Mesenchymal stem cell (in vitro differentiated cells and primary cell): Measurements from ENCODE around the gene TMEM120A.
A peak's percentile ranks its signal among the peaks of the same experiment; 100 is the strongest.
"Not testable (repeated sequence)": the region's sequence is repeated elsewhere in the genome, so short reads cannot be mapped to it uniquely, and the experiment has no call there.

Experiments
- DNase-seq: peaks from one replicate; pipeline ENCODE4 v3.0.0-alpha.2; 2013
- H2AFZ ChIP-seq: one replicate; pipeline ENCODE4 v1.6.1; 2013; ENCODE audit warnings: low read depth, mild to moderate bottlenecking, control low read depth, inconsistent platforms, low read length, moderate library complexity
- H2AK5ac ChIP-seq: 2 replicates; pipeline ENCODE4 v1.6.1; 2013; ENCODE audit warnings: low read length, moderate library complexity, mild to moderate bottlenecking, inconsistent platforms; ENCODE audit not compliant: severe bottlenecking
- H2BK120ac ChIP-seq: one replicate; pipeline ENCODE4 v1.6.1; 2013; ENCODE audit warnings: low read depth, mild to moderate bottlenecking, inconsistent platforms, low read length, moderate library complexity
- H2BK12ac ChIP-seq, 2 experiments: one replicate each; pipeline ENCODE4 v1.6.1; 2013; ENCODE audit warnings: inconsistent platforms in 2 of 2, low read length in 2 of 2, mild to moderate bottlenecking in 2 of 2, moderate library complexity in 2 of 2, control low read depth in 1 of 2
- H2BK15ac ChIP-seq: one replicate; pipeline ENCODE4 v1.6.1; 2013; ENCODE audit warnings: mild to moderate bottlenecking, low read depth, inconsistent platforms; ENCODE audit not compliant: poor library complexity, severe bottlenecking
- H2BK5ac ChIP-seq: 2 replicates; pipeline ENCODE4 v1.6.1; 2013; ENCODE audit warnings: low read depth, mild to moderate bottlenecking, low read length, control low read depth, inconsistent platforms; ENCODE audit not compliant: poor library complexity, severe bottlenecking
- H3K14ac ChIP-seq, 2 experiments: one replicate each; pipeline ENCODE4 v1.6.1; 2013; ENCODE audit warnings: inconsistent platforms in 2 of 2, low read length in 2 of 2, control low read depth in 1 of 2, mild to moderate bottlenecking in 1 of 2, moderate library complexity in 1 of 2
- H3K18ac ChIP-seq, 2 experiments: one replicate each; pipeline ENCODE4 v1.6.1; 2013; ENCODE audit warnings: inconsistent platforms in 2 of 2, low read length in 2 of 2, control low read depth in 1 of 2, low read depth in 1 of 2, mild to moderate bottlenecking in 1 of 2
- H3K23ac ChIP-seq, 2 experiments: one replicate each; pipeline ENCODE4 v1.6.1; 2013; ENCODE audit warnings: inconsistent platforms in 2 of 2, low read length in 2 of 2, mild to moderate bottlenecking in 2 of 2, moderate library complexity in 2 of 2, control low read depth in 1 of 2
- H3K27ac ChIP-seq: 2 replicates; pipeline ENCODE4 v1.5.1; 2013; ENCODE audit warnings: mild to moderate bottlenecking, moderate library complexity, low read length, control low read depth, inconsistent platforms; ENCODE audit not compliant: poor library complexity, severe bottlenecking
- H3K27me3 ChIP-seq, 2 experiments: 2 replicates each; pipeline versions ENCODE4 v1.6.1 to v1.7.0; 2013; ENCODE audit warnings: low read length in 2 of 2, mild to moderate bottlenecking in 2 of 2, moderate library complexity in 2 of 2, control low read depth in 1 of 2, inconsistent platforms in 1 of 2; ENCODE audit not compliant: control insufficient read depth in 1 of 2, insufficient read depth in 1 of 2
- H3K36me3 ChIP-seq, 2 experiments: 2 replicates each; pipeline versions ENCODE4 v1.6.1 to v1.7.0; 2013; ENCODE audit warnings: low read length in 2 of 2, control low read depth in 1 of 2, inconsistent platforms in 1 of 2, low read depth in 1 of 2, mild to moderate bottlenecking in 1 of 2; ENCODE audit not compliant: insufficient read depth in 2 of 2, control insufficient read depth in 1 of 2
- H3K4ac ChIP-seq, 2 experiments: one replicate each; pipeline ENCODE4 v1.6.1; 2013; ENCODE audit warnings: inconsistent platforms in 2 of 2, low read length in 2 of 2, mild to moderate bottlenecking in 2 of 2, moderate library complexity in 2 of 2, control low read depth in 1 of 2, low read depth in 1 of 2
- H3K4me1 ChIP-seq: 2 replicates; pipeline ENCODE4 v1.6.1; 2013; ENCODE audit warnings: low read depth, low read length, control low read depth; ENCODE audit not compliant: control insufficient read depth, insufficient read depth
- H3K4me2 ChIP-seq: 2 replicates; pipeline ENCODE4 v1.6.1; 2013; ENCODE audit warnings: low read length, mild to moderate bottlenecking, inconsistent platforms; ENCODE audit not compliant: poor library complexity, severe bottlenecking
- H3K4me3 ChIP-seq, 2 experiments: 2 replicates each; pipeline versions ENCODE4 v1.5.1 to v1.7.0; 2013; ENCODE audit warnings: low read length in 2 of 2, mild to moderate bottlenecking in 2 of 2, control low read depth in 1 of 2, low read depth in 1 of 2; ENCODE audit not compliant: insufficient read depth in 1 of 2
- H3K79me1 ChIP-seq: replicated peaks from 2 replicates; pipeline ENCODE4 v1.6.1; 2013; ENCODE audit warnings: mild to moderate bottlenecking, control low read depth, low read length, inconsistent platforms; ENCODE audit not compliant: poor library complexity, severe bottlenecking
- H3K9ac ChIP-seq: 2 replicates; pipeline ENCODE4 v1.7.0; 2013; ENCODE audit warnings: mild to moderate bottlenecking, low read length, moderate library complexity
- H3K9me3 ChIP-seq: 2 replicates; pipeline ENCODE4 v1.7.0; 2013; ENCODE audit warnings: mild to moderate bottlenecking, low read length; ENCODE audit not compliant: control insufficient read depth
- H4K8ac ChIP-seq: one replicate; pipeline ENCODE4 v1.6.1; 2013; ENCODE audit warnings: inconsistent platforms, mild to moderate bottlenecking, low read length, moderate library complexity
- H4K91ac ChIP-seq: one replicate; pipeline ENCODE4 v1.6.1; 2013; ENCODE audit warnings: mild to moderate bottlenecking, low read length, inconsistent platforms
- WGBS: methylation state at CpG from one replicate; pipeline ENCODE4 v1.1.7; 2013; ENCODE audit warnings: mixed read lengths; 5-methylcytosine and 5-hydroxymethylcytosine counted together

TMEM120A gene

DNA sequence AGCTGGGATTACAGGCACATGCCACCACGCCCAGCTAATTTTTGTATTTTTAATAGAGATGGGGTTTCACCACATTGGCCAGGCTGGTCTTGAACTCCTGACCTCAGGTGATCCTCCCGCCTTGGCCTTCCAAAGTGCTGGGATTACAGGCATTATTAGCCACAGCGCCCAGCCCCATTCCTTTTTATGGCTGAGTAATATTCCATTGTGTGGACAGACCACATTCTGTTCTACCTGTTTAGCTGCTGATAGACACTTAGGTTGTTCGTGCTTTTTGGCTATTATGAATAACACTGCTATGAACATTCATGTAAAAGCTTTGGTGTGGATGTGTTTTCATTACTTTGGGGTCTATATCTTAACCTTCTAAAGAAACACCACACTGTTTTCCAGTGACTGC, 24.1 kb upstream of the TMEM120A start:
- not testable (repeated sequence) for H3K79me1 ChIP-seq, H3K18ac ChIP-seq, H4K91ac ChIP-seq, H2BK120ac ChIP-seq, H3K4ac ChIP-seq, H2BK5ac ChIP-seq, H3K27ac ChIP-seq, H2AK5ac ChIP-seq, H3K27me3 ChIP-seq, H2BK15ac ChIP-seq, H3K4me1 ChIP-seq, H3K23ac ChIP-seq, H2AFZ ChIP-seq, H3K14ac ChIP-seq, H3K4me2 ChIP-seq, H3K4me3 ChIP-seq, H2BK12ac ChIP-seq, DNase-seq, H3K9me3 ChIP-seq, H4K8ac ChIP-seq, H3K9ac ChIP-seq
- peaks cover 38 to 51% of the 10 kb centered on the region in 2 experiments for H3K36me3 ChIP-seq
- WGBS = 100% methylated on average over 3 of the region's 4 CpGs

DNA sequence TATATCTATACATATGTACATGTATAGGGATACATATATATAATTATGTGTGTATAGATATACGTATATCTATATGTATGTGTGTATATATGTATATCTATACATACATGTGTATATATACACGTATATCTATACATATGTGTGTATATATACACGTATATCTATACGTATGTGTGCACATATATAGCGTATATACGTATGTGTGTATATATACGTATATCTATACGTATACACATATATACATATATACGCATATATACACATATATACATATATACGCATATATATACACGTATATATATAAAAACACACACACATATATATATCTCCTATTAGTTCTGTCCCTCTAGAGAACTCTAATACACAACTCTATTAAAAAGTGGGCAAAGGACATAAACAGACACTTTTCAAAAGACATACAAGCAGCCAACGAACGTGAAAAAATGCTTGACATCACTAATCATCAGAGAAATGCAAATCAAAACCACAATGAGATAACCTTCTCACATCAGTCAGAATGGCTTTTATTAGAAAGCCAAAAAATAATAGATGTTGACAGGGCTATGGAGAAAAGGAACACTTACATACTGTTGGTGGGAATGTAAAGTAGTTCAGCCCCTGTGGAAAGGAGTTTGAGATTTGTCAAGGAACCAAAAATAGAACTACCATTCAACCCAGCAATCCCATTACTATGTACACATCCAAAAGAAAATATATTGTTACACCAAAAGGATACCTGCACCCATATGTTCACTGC, 22.0 kb upstream of the TMEM120A start:
- Histone ChIP-seq H3K4me1 (peaks cover 2% of the 10 kb centered on the region), H3K14ac (no peak overlapping the region), H2AFZ (no peak overlapping the region), H3K36me3 (peaks cover 28 to 37% of the 10 kb centered on the region in 2 experiments), H3K79me1 (peaks cover under 1% of the 10 kb centered on the region), H3K9me3 (no peaks in the 10 kb centered on the region), H2AK5ac (no peak overlapping the region), H2BK120ac (no peak overlapping the region), H2BK5ac (no peak overlapping the region), H4K8ac (no peak overlapping the region), H2BK15ac (no peak overlapping the region), H3K4me3 (no peak overlapping the region), H3K4ac (no peak overlapping the region), H4K91ac (no peak overlapping the region), H3K4me2 (no peak overlapping the region), H3K9ac (no peak overlapping the region), H3K27me3 (no peaks in the 10 kb centered on the region), H3K27ac (no peak overlapping the region), H3K23ac (no peak overlapping the region), H2BK12ac (no peak overlapping the region), H3K18ac (no peak overlapping the region)
- 98% methylated on average over 8 of the region's 13 CpGs for WGBS
- peak; percentile 16 for DNase-seq

DNA sequence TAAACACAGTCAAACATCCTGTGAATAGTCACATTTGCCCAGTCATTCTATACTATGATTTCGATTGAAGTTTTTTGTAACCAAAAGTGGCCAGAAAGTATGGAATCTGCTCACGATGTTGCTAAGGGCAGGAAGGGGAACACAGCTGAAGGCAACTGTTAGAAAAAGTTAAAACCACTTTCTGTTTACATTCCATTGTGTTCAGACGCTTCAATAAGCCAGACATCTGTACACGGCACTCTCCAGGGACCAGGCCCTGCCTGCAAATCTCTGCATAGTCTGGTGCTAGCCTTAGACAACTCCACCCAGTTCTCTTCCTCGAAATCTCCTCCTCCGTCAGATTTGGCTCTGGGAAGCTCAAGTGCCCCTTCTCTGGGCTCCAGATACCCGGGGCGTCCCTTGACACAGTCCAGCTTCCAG, 17.1 kb upstream of the TMEM120A start:
- WGBS = 7% methylated on average over 8 of the region's 8 CpGs
- H3K23ac ChIP-seq = no peak overlapping the region
- H3K9me3 ChIP-seq = no peaks in the 10 kb centered on the region
- H2BK12ac ChIP-seq = no peak overlapping the region
- H3K79me1 ChIP-seq = peaks cover 3% of the 10 kb centered on the region
- H3K36me3 ChIP-seq = peaks cover 19 to 24% of the 10 kb centered on the region in 2 experiments
- no peak overlapping the region for H2BK120ac ChIP-seq
- no peak overlapping the region for H2AK5ac ChIP-seq
- H3K4me1 ChIP-seq = peaks cover 2% of the 10 kb centered on the region
- H3K27me3 ChIP-seq = no peaks in the 10 kb centered on the region
- H2BK15ac ChIP-seq = no peak overlapping the region
- no peak overlapping the region for H3K14ac ChIP-seq
- H3K9ac ChIP-seq = peak overlapping the region; percentile 3
- H3K4ac ChIP-seq = peak overlapping the region in 1 of 2 experiments; percentile 46
- peak; percentile 92 for DNase-seq
- H3K18ac ChIP-seq = peak overlapping the region in 1 of 2 experiments; percentile 87
- no peak overlapping the region for H2BK5ac ChIP-seq
- H3K4me2 ChIP-seq = no peak overlapping the region
- no peak overlapping the region for H2AFZ ChIP-seq
- no peak overlapping the region for H3K4me3 ChIP-seq
- H3K27ac ChIP-seq = peak overlapping the region; percentile 43
- H4K91ac ChIP-seq = peak overlapping the region; percentile 82
- peak overlapping the region; percentile 72 for H4K8ac ChIP-seq

DNA sequence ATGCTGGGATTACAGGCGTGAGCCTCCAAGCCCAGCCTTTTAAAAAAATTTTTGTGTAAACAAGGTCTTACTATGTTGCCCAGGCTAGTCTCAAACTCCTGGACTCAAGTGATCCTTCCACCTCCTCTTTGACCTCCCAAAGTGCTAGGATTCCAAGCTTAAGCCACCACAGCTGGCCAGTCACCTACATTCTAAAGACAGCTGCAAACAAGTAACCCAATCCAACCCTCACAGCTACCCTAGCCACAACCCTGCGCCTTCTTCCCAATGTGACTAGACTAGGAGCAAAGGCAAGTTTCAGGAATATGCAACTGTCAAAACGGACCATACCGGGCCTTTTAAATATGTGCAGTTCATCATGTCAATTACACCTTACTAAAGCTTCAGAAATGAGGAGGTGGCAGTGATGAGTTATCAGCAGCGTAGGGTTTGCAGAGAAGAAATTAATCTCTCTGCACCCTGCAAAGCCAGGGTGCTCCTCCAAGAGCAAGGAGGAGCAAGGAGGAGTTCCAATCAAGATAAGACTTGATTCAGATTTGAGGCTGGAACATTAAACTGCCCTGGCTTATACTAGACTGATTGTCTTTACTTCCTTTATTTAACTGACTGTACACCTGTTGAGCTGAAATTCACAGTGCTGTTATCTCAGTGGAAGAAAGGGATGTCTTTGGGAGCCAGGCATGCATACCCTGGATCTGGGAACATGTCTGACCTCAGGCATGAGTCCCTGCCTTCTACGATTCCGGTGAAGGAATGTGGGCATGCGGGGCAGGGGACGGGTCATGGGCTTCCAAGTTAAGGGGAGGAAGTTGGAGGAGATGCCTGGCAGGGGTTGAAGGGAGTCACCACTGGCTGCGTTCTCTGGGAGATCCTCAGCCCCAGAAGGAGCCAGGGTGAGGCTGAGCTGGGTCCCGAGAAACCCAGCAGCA, 15.5 kb upstream of the TMEM120A start:
- Histone ChIP-seq H2BK120ac (peak overlapping the region; percentile 12), H3K79me1 (peaks cover 5% of the 10 kb centered on the region), H3K27ac (no peak overlapping the region), H4K8ac (peak overlapping the region; percentile 82), H3K36me3 (peaks cover 10 to 33% of the 10 kb centered on the region in 2 experiments), H3K18ac (peak overlapping the region; percentile 9 to 90), H3K27me3 (no peaks in the 10 kb centered on the region), H4K91ac (peak overlapping the region; percentile 22), H3K9me3 (no peaks in the 10 kb centered on the region), H3K14ac (peak overlapping the region in 1 of 2 experiments; percentile 89), H2AFZ (no peak overlapping the region), H3K9ac (no peak overlapping the region), H3K23ac (peak overlapping the region in 1 of 2 experiments; percentile 66), H2BK12ac (peak overlapping the region; percentile 15 to 98), H3K4me1 (peaks cover 2% of the 10 kb centered on the region), H3K4me3 (no peak overlapping the region), H2BK15ac (peak overlapping the region; percentile 91), H2BK5ac (no peak overlapping the region), H2AK5ac (no peak overlapping the region), H3K4me2 (no peak overlapping the region), H3K4ac (peak overlapping the region; percentile 27 to 89)
- WGBS = 97% methylated on average over 9 of the region's 11 CpGs
- DNase-seq = no peak
